OCI-LY1 (cell line): ENCODE results near the gene ARHGDIB.

Source experiments
- CTCF ChIP-seq: fragments of 200-600 bp; sonication (generic), shearing (Covaris generic); IDR thresholded peaks from 2 replicates; pipeline ENCODE4 v1.5.1; 2017; ENCODE audit warnings: mild to moderate bottlenecking, antibody characterized with exemption, low read length, moderate library complexity, mixed read lengths
- EZH2 ChIP-seq: fragments of 200-600 bp; sonication (generic), shearing (Covaris generic); IDR thresholded peaks from 2 replicates; pipeline ENCODE4 v1.8.0; 2017; ENCODE audit warnings: borderline replicate concordance, mixed run types, mild to moderate bottlenecking, antibody characterized with exemption, low read length, moderate library complexity, mixed read lengths

- TF ChIP-seq EZH2 (no peak), CTCF (no peak)
These were observed 32.3 kb upstream of the ARHGDIB start for GRCh38 chr12:14993537-14994266.
